ENCODE results near the gene ANO6.
"Not testable (repeated sequence)": the region's sequence is repeated elsewhere in the genome, so short reads cannot be mapped to it uniquely, and the experiment has no call there.

ANO6 gene

GRCh38 chr12:45215419-45216229 lies at the start of gene ANO6:
TSS of gene ANO6 (plus strand) at chr12:45216095. CDS start at chr12:45216322, 227 bp downstream.
- DNase-seq (ENCODE audit: low spot score) = peak; percentile 92

DNA sequence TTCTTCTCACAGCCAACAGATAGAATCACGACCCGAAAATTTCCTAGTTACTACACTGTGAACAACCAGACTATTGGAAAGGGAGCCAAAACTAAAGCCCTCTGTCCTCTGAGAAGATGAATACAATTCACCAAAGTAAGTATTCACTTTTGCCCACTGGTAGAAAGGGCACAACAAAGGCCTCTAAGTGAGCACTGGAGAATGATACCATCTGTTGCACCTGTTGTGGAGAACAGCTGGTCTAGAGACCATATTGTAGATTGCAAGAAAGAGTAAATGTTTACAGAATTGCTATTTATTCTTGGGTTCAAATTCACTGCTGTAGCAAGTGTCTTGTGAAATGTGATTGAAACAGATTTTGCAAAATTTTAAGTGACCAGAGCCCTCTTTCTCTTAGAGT lies 46.9 kb upstream of the ANO6 start:
- no peak for DNase-seq (ENCODE audit: low spot score)

GRCh38 chr12:45170456-45171042 lies 45.3 kb upstream of the ANO6 start:
- DNase-seq (ENCODE audit: low spot score) = peak; percentile 70

- DNase-seq (ENCODE audit: low spot score) = not testable (repeated sequence)
Observed at GRCh38 chr12:45173293-45173692, 42.6 kb upstream of the ANO6 start.

DNA sequence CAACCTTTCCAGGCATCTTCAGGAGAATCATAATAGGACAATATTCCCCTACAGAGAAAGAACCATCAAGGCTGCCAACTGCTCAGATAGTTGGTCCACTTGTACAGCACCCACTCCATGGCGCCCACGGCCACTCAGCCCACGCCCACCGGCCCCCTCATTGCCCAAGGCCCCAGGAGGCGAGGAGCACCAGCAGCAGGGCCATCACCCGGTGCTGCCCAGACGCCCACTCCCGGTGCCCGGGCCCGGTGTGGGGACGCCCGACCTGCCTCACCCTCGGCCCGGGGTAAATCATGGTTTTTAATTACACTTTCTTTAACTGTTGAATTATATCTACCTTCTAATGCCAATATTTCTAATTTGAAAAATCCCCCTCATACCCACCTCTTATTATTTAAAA lies 41.3 kb upstream of the ANO6 start:
- DNase-seq (ENCODE audit: low spot score) = no peak

GRCh38 chr12:45178771-45179170 lies 37.1 kb upstream of the ANO6 start:
- no peak for DNase-seq (ENCODE audit: low spot score)

GRCh38 chr12:45182511-45182910 lies 33.4 kb upstream of the ANO6 start:
- DNase-seq (ENCODE audit: low spot score) = no peak

GRCh38 chr12:45183246-45183645 lies 32.6 kb upstream of the ANO6 start:
- DNase-seq (ENCODE audit: low spot score) = no peak

DNA sequence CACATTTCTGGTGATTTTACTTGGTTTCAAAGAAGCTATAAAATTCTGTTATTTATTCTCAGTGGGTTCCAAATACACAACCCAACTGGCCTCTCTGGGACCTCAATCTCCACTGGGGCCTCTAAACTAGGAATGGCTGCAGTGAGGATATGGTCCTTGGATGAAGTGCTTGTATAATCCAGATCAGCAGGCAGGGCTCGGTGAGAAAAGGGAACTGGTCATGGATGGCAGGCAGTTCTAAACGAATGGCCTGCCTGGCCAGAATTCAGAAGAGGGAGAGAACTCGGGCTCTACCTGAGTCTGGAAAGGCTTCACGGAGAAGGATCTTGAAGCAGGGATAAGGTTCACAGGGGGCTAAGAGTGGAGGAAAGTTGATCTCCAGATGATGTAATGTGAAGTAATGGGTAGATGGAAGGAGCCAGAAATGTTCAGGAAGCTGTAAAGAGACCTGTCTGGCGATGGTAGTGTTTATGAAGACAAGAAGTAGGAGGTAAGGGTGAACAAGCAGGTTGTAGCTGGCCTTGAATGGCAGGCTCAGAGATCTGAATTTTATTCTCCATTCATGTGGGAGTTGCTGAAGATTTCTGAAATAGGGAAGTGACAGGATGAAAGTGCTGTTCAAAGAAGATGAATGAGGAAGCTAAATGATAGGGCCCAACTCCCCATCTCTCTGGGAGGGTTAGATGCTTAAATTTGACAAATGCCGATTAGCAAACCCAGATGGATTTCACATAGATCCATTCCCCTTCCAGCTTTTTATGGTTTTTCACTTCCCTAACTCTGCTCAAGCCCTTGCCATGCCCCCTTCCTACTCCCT lies 31.5 kb upstream of the ANO6 start:
- no peak for DNase-seq (ENCODE audit: low spot score)

GRCh38 chr12:45186762-45187161 lies 29.1 kb upstream of the ANO6 start:
- DNase-seq (ENCODE audit: low spot score) = no peak

DNA sequence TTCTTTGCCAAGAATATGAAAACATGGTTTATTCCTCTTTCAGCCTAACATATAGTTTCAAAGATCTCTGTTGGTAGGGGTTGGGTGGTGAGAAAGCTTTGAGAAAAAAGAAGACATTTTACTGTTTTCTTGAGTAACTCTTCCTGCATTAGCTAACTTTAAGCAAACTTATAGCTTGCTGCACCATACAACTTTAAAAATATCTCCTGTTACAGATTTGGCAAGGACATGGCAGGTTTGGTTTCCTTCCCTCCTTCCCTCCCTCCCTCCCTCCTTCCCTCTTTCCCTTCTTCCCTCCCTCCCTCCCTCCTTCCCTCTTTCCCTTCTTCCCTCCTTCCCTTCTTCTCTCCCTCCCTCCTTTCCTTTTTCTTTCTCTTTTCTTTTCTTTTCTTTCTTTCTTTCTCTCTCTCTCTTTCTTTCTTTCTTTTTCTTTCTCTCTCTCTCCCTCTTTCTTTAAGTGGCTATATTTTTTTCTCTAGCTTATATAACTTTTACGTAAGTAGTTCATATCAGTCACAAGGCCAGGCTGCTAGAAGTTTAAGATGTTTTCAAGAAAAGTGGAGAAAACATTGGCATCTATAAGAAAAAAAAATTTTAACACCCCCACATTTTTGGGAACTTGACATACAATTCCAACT lies 26.0 kb upstream of the ANO6 start:
- no peak for DNase-seq (ENCODE audit: low spot score)

DNA sequence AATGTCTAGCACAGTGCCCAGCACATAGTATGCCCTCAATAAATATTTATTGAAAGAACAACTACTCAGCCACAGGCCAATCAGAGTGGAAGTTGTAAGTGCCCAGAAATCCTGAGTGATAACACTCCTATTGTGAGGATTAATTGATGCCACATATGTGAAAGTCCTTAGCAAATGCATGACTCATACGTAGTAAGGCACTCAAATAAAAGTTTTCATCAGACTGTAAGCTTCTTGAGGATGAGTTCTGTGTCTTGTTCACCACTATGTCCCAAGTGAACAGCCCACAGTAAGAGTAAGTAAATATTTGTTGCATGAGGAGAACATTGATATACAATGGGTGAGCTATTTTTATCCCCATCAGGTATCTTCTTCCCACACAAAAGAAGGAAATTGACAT lies 24.7 kb upstream of the ANO6 start:
- peak; percentile 30 for DNase-seq (ENCODE audit: low spot score)

DNA sequence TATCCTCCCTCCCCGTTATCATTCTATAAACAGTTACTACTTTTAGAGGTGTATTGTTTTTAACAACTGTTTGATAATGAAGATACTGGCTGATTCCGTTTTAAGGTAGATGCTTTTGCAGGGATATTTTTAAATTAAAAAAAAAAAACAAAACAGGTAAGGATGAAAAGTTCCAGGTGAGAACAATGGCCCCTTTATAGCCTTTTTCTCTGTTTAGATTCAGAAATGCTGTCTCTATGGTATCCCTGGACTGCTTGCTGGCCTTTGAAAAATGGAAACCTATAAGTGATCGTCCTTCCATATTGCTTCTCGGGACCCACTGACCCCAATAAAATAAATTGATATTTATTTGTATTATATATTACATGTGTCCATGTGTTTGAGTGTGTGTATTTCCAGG lies 23.2 kb upstream of the ANO6 start:
- DNase-seq (ENCODE audit: low spot score) = no peak

DNA sequence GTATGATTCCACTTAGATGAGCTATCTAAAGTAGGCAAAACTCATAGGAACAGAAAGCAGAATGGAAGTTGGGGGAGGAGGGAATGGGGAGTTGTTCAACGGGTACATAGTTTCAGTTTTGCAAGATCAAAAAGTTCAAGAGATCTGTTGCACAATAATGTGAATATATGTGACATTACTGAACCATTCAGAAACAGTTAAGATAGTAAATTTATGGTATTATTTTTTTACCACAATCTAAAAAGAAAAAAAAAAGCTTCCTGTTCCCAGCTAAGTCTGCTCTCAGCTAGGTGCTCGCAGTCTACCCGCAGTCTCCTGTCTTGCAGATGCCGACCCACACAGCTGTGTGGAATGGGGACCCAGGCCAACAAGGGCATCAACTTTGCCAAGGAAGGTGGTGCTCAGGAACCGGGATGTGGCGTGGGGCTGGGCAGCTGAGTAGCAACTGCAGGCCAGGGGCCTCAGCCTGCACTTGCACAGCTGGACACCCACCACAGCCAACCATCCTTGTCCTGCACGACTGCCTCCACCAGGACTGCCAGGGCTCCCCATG lies 15.3 kb upstream of the ANO6 start:
- no peak for DNase-seq (ENCODE audit: low spot score)

GRCh38 chr12:45203767-45204166 lies 12.1 kb upstream of the ANO6 start:
- no peak for DNase-seq (ENCODE audit: low spot score)

- no peak for DNase-seq (ENCODE audit: low spot score)
Observed at GRCh38 chr12:45204757-45205156, 11.1 kb upstream of the ANO6 start.

- no peak for DNase-seq (ENCODE audit: low spot score)
Observed at GRCh38 chr12:45205165-45205825, 10.6 kb upstream of the ANO6 start.

DNA sequence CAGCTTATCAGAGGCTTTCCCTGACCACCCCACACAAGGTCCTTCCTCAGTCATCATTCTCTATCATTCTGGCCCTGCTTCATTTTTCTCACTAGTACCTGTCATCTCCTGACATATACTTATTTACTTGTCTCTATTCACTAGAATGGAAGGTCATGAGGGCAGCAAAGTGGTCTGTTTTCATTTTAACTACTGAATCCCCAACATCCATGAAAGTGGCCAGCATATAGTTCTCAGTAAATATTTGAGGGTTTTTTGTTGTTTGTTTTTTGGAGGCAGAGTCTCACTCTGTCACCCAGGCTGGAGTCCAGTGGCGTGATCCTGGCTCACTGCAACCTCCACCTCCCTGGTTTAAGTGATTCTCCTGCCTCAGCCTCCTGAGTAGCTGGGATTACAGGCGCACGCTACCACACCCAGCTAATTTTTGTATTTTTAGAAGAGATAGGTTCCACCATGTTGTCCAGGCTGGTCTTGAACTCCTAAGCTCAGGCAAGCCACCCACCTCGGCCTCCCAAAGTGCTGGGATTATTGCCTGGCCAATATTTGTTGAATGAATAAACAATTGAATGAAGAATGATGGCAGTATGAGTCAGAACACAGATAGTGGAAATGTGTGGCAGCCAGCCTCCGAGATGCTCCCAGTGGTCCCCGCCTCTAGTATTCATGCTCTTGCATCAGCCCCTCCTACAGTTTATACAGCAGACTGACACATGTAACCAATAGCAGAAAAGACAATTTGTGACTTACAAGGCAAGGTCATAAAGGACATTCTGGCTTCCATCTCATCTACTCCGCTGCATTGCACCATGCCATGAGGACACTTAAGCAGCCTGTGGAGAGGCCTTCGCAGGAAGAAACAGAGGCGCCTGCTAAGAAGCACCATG lies 7.0 kb upstream of the ANO6 start:
- peak; percentile 38 for DNase-seq (ENCODE audit: low spot score)

DNA sequence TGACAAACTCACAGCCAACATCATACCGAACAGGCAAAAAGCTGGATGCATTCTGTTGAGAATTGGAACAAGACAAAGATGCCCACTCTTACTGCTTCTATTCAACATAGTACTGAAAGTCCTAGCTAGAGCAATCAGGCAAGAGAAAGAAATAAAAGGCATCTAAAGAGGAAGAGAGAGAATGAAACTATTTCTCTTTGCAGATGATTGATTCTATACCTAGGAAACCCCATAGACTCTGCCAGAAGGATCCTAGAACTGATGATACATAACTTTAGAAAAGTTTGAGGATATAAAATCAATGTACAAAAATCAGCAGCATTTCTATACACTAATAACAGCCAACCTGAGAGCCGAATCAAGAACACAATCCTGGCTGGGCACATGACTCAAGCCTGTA lies 6.1 kb upstream of the ANO6 start:
- no peak for DNase-seq (ENCODE audit: low spot score)

GRCh38 chr12:45212064-45212463 lies 3.8 kb upstream of the ANO6 start:
- no peak for DNase-seq (ENCODE audit: low spot score)

- DNase-seq (ENCODE audit: low spot score) = no peak
Observed at GRCh38 chr12:45213107-45213506, 2.8 kb upstream of the ANO6 start.

All from kidney tubule cell (primary cell).